CD4-positive, alpha-beta T cell (primary cell): ENCODE data around the gene FBLN2. TPM values are rescaled to one million over a fixed set of nuclear protein-coding genes. Genes with fewer than 3 reads are reported as not detected.

Source experiments
- ATAC-seq: fragments of 200-7000 bp; cut with Tn5 transposase; one replicate; pipeline ENCODE4 v1.10.0; 2022; ENCODE audit warnings: mild to moderate bottlenecking; ENCODE audit not compliant: poor library complexity
- CTCF ChIA-PET: fragments of 350-600 bp; sonication (Branson Sonifier 250); formaldehyde crosslinking; loops from one replicate; lab custom pipeline; 2021; ENCODE audit warnings: antibody characterized with exemption, inconsistent platforms; lab: Charles Lee
- POLR2A ChIA-PET: fragments of 350-600 bp; sonication (Branson Sonifier 250); formaldehyde crosslinking; loops from one replicate; lab custom pipeline; 2021; ENCODE audit warnings: antibody characterized with exemption, inconsistent platforms; lab: Charles Lee
- DNase-seq, 14 experiments: peaks; one replicate each; pipeline ENCODE4 v3.0.0-alpha.2; 2013 to 2020; ENCODE audit warnings: mixed read lengths in 2 of 14
- H3K27ac ChIP-seq, 2 donors: one replicate each; pipeline versions ENCODE4 v1.5.1 to v1.7.0; 2013; ENCODE audit warnings: low read length in 2 of 2, low read depth in 1 of 2, mild to moderate bottlenecking in 1 of 2
- H3K27me3 ChIP-seq, 2 experiments: 1 replicate in 1 of 2; 2 replicates in 1 of 2; pipeline versions ENCODE4 v1.6.1 to v1.7.0; 2013; ENCODE audit warnings: low read length in 2 of 2, control low read depth in 1 of 2, mild to moderate bottlenecking in 1 of 2, moderate library complexity in 1 of 2; ENCODE audit not compliant: insufficient read depth in 2 of 2, control insufficient read depth in 1 of 2
- H3K36me3 ChIP-seq: one replicate; pipeline ENCODE4 v1.6.1; 2013; ENCODE audit warnings: low read length, control low read depth; ENCODE audit not compliant: insufficient read depth
- H3K4me1 ChIP-seq: one replicate; pipeline ENCODE4 v1.6.1; 2013; ENCODE audit warnings: low read length, control low read depth; ENCODE audit not compliant: insufficient read depth
- H3K4me3 ChIP-seq: one replicate; pipeline ENCODE4 v1.5.1; 2013; ENCODE audit warnings: mild to moderate bottlenecking, low read length, moderate library complexity
- H3K9me3 ChIP-seq, 2 experiments: 1 replicate in 1 of 2; 2 replicates in 1 of 2; pipeline versions ENCODE4 v1.6.1 to v1.7.0; 2013; ENCODE audit warnings: low read length in 2 of 2, mild to moderate bottlenecking in 2 of 2, control low read depth in 1 of 2, moderate library complexity in 1 of 2; ENCODE audit not compliant: control insufficient read depth in 1 of 2, insufficient read depth in 1 of 2
- H3K27ac Mint-ChIP-seq: one replicate; pipeline ENCODE4 v1.8.0; 2020; ENCODE audit warnings: mixed read lengths
- H3K27me3 Mint-ChIP-seq: one replicate; pipeline ENCODE4 v1.8.0; 2021; ENCODE audit warnings: mixed read lengths
- H3K36me3 Mint-ChIP-seq: one replicate; pipeline ENCODE4 v1.8.0; 2021; ENCODE audit warnings: low read depth, mixed read lengths
- H3K4me1 Mint-ChIP-seq: one replicate; pipeline ENCODE4 v1.8.0; 2021; ENCODE audit warnings: low read depth, mixed read lengths
- H3K4me3 Mint-ChIP-seq: one replicate; pipeline ENCODE4 v1.8.0; 2020; ENCODE audit warnings: mild to moderate bottlenecking, mixed read lengths
- H3K9me3 Mint-ChIP-seq: one replicate; pipeline ENCODE4 v1.8.0; 2020; ENCODE audit warnings: mixed read lengths
- CTCF ChIP-seq: fragments of 200-600 bp; IDR thresholded peaks from one replicate; pipeline ENCODE4 v1.8.0; 2022; ENCODE audit warnings: antibody characterized with exemption, mild to moderate bottlenecking
- intact Hi-C, 2 experiments: fragments of 100-400 bp; cut with DNase I in 1 of 2; cut with micrococcal nuclease in 1 of 2; formaldehyde crosslinking; loops; one replicate each; pipeline versions ENCODE4 v1.15.1 to v1.9.0; 2023 to 2025; cut with DNase I, micrococcal nuclease
- total RNA-seq, 174 experiments: library from RNA in 2 of 174; stranded (reverse) in 2 of 174; gene quantifications; one replicate each; pipeline ENCODE4 v1.2.3 and lab custom pipeline; 2021 to 2026

The FBLN2 gene
- total RNA-seq, 2 experiments from 2014 or later, result 0.19 to 0.25 TPM

GRCh38 chr3:13563321-13563720 is 14.4 kb downstream of the FBLN2 start:
- H3K9me3 ChIP-seq, result no peaks in the 10 kb centered on the region
- H3K27ac ChIP-seq, result no peak overlapping the region
- no peak for ATAC-seq
- no peak for DNase-seq
- H3K27me3 ChIP-seq, result peaks cover 0 to 2% of the 10 kb centered on the region in 2 experiments
- H3K36me3 ChIP-seq, result no peaks in the 10 kb centered on the region
- H3K4me1 ChIP-seq, result no peaks in the 10 kb centered on the region
- H3K4me3 ChIP-seq, result no peak overlapping the region
- Mint-ChIP-seq H3K4me1 (no peaks in the 10 kb centered on the region), H3K4me3 (no peak overlapping the region), H3K27ac (no peak overlapping the region), H3K36me3 (no peaks in the 10 kb centered on the region), H3K27me3 (peaks cover 15% of the 10 kb centered on the region), H3K9me3 (no peaks in the 10 kb centered on the region)
- no peak for TF ChIP-seq CTCF
- ChIA-PET POLR2A (no interaction called here), CTCF (no interaction called here)
- intact Hi-C loops, result no loop called here

- no peaks in the 10 kb centered on the region for H3K36me3 ChIP-seq
- no peaks in the 10 kb centered on the region for H3K4me1 ChIP-seq
- H3K27me3 ChIP-seq, result peaks cover 0 to 2% of the 10 kb centered on the region in 2 experiments
- H3K9me3 ChIP-seq, result no peaks in the 10 kb centered on the region
- no peak overlapping the region for H3K4me3 ChIP-seq
- intact Hi-C loops, result no loop called here
- TF ChIP-seq CTCF, result no peak
- no peak overlapping the region for H3K27ac Mint-ChIP-seq
- DNase-seq, result no peak
- H3K4me3 Mint-ChIP-seq, result no peak overlapping the region
- ChIA-PET CTCF (no interaction called here), POLR2A (no interaction called here)
- no peaks in the 10 kb centered on the region for H3K9me3 Mint-ChIP-seq
- no peaks in the 10 kb centered on the region for H3K4me1 Mint-ChIP-seq
- no peaks in the 10 kb centered on the region for H3K36me3 Mint-ChIP-seq
- peaks cover 18% of the 10 kb centered on the region for H3K27me3 Mint-ChIP-seq
- H3K27ac ChIP-seq, result no peak overlapping the region
- ATAC-seq, result no peak
Observed at GRCh38 chr3:13563911-13564310, 15.0 kb downstream of the FBLN2 start.

GRCh38 chr3:13564751-13565560 is 16.0 kb downstream of the FBLN2 start:
- ChIA-PET POLR2A (no interaction called here), CTCF (no interaction called here)
- intact Hi-C loops, result no loop called here

More at GRCh38 chr3:13564751-13565560, 16.0 kb downstream of the FBLN2 start:
- Mint-ChIP-seq H3K27me3 (peaks cover 10% of the 10 kb centered on the region), H3K27ac (no peak overlapping the region), H3K4me1 (no peaks in the 10 kb centered on the region), H3K9me3 (no peaks in the 10 kb centered on the region), H3K36me3 (no peaks in the 10 kb centered on the region), H3K4me3 (no peak overlapping the region)
- TF ChIP-seq CTCF, result no peak
- ATAC-seq (no peak), DNase-seq (no peak)
- Histone ChIP-seq H3K27me3 (peaks cover 0 to 2% of the 10 kb centered on the region in 2 experiments), H3K36me3 (no peaks in the 10 kb centered on the region), H3K9me3 (no peaks in the 10 kb centered on the region), H3K27ac (no peak overlapping the region), H3K4me3 (no peak overlapping the region), H3K4me1 (no peaks in the 10 kb centered on the region)
